ENCODE measurements around the gene FBXO42. TPM values are rescaled to one million over a fixed set of nuclear protein-coding genes. Genes with fewer than 3 reads are reported as not detected.
"Not testable (repeated sequence)": the region's sequence is repeated elsewhere in the genome, so short reads cannot be mapped to it uniquely, and the experiment has no call there.

FBXO42 gene
- total and polyA plus RNA-seq, 2 experiments from 2014 or later = 6.0 to 20.7 TPM

DNA sequence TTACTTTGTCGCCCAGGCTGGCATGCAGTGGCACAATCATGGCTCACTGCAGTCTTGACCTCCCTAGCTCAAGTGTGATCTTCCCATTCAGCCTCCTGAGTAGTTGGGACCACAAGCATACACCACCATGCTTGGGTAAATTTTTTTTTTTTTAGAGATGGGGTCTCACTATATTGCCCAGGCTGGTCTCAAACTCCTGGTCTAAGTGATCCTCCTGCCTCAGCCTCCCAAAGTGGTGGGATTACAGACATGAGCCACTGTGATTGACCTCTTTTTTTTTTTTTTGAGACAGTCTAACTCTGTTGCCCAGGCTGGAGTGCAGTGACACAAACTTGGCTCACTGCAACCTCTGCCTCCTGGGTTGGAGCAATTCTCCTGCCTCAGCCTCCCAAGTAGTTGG lies 106.0 kb downstream of the FBXO42 start:
- H3K9me3 Mint-ChIP-seq = not testable (repeated sequence)

DNA sequence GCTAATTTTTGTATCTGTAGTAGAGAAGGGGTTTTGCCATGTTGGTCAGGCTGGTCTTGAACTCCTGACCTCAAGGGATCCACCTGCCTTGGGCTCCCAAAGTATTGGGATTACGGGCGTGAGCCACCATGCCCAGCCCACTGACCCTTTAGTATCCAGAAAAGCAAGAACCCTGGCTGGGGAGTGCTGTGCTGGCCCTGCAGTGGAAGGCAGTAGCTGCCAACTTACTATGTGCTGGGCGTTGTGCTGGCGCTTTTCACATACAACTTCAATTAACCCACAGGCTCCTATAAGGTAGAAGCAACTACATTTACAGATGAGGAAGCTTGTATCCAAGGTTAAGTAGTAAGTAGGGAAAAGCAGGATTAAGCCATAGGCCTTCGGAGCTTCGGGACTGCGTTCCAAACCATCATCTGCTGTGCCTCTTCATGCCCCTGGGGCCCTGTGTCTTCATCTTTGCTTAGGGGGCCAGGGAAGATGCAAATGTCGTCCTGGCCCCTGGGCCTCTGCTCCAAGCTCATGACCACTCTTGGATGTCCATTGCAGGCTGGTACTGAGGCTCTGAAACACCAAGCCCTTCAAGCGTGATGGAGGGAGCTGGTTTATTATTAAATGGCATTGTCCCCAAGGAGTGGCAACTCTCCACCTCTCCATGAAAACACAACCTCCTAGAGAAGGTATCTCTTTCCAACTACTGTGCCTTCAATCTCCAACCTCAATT lies 106.6 kb downstream of the FBXO42 start:
- H3K27ac Mint-ChIP-seq = no peak overlapping the region
- peaks cover 5% of the 10 kb centered on the region; the same call in 1 of the 3 replicates for H3K4me1 Mint-ChIP-seq
- H3K9me3 Mint-ChIP-seq = no peaks in the 10 kb centered on the region
- Histone ChIP-seq H3K4me2 (no peak overlapping the region), H3K27ac (ENCODE audit: low read depth) (no peak overlapping the region), H3F3A (replicated peaks; ENCODE audit: low read depth) (peaks cover 4% of the 10 kb centered on the region), H2AFZ (no peak overlapping the region), H3K4me1 (ENCODE audit: insufficient read depth) (no peaks in the 10 kb centered on the region), H3K79me2 (replicated peaks; ENCODE audit: insufficient read depth) (no peaks in the 10 kb centered on the region), H3K36me3 (ENCODE audit: insufficient read depth) (peaks cover 1% of the 10 kb centered on the region; the same call in 1 of the 2 replicates), H3K9me2 (ENCODE audit: insufficient read depth) (no peaks in the 10 kb centered on the region), H4K20me1 (replicated peaks; ENCODE audit: insufficient read depth) (peaks cover 5% of the 10 kb centered on the region; the same call in 1 of the 2 replicates), H3K27me3 (ENCODE audit: insufficient read depth) (no peaks in the 10 kb centered on the region), H3K4me3 (no peak overlapping the region)
- H3K4me3 Mint-ChIP-seq = no peak overlapping the region
- H3K27me3 Mint-ChIP-seq (ENCODE audit: insufficient read depth, low read depth, poor library complexity) = peaks cover 4% of the 10 kb centered on the region
- H3K36me3 Mint-ChIP-seq (ENCODE audit: low read depth) = peaks cover 6% of the 10 kb centered on the region; the same call in 2 of the 3 replicates
- no peak for DNase-seq (ENCODE audit: low spot score)
- ATAC-seq = no peak
- TF ChIP-seq, protein P1, sequence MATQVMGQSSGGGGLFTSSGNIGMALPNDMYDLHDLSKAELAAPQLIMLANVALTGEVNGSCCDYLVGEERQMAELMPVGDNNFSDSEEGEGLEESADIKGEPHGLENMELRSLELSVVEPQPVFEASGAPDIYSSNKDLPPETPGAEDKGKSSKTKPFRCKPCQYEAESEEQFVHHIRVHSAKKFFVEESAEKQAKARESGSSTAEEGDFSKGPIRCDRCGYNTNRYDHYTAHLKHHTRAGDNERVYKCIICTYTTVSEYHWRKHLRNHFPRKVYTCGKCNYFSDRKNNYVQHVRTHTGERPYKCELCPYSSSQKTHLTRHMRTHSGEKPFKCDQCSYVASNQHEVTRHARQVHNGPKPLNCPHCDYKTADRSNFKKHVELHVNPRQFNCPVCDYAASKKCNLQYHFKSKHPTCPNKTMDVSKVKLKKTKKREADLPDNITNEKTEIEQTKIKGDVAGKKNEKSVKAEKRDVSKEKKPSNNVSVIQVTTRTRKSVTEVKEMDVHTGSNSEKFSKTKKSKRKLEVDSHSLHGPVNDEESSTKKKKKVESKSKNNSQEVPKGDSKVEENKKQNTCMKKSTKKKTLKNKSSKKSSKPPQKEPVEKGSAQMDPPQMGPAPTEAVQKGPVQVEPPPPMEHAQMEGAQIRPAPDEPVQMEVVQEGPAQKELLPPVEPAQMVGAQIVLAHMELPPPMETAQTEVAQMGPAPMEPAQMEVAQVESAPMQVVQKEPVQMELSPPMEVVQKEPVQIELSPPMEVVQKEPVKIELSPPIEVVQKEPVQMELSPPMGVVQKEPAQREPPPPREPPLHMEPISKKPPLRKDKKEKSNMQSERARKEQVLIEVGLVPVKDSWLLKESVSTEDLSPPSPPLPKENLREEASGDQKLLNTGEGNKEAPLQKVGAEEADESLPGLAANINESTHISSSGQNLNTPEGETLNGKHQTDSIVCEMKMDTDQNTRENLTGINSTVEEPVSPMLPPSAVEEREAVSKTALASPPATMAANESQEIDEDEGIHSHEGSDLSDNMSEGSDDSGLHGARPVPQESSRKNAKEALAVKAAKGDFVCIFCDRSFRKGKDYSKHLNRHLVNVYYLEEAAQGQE (IDR thresholded peaks at IDR 0.05; ENCODE audit: unreplicated experiment) = no peak
- TF ChIP-seq NANOG (IDR thresholded peaks at IDR 0.05; ENCODE audit: borderline replicate concordance) = no peak
- no peak for TF ChIP-seq EZH2 (IDR thresholded peaks at IDR 0.05; ENCODE audit: low read depth, unreplicated experiment)
- no peak for TF ChIP-seq ZNF114 (CRISPR knock-in tag; IDR thresholded peaks at IDR 0.05)
- TF ChIP-seq JUNB (IDR thresholded peaks at IDR 0.05; ENCODE audit: unreplicated experiment) = no peak
- TF ChIP-seq STAT1 (IDR thresholded peaks at IDR 0.05; ENCODE audit: unreplicated experiment) = no peak
- TF ChIP-seq, protein P2, sequence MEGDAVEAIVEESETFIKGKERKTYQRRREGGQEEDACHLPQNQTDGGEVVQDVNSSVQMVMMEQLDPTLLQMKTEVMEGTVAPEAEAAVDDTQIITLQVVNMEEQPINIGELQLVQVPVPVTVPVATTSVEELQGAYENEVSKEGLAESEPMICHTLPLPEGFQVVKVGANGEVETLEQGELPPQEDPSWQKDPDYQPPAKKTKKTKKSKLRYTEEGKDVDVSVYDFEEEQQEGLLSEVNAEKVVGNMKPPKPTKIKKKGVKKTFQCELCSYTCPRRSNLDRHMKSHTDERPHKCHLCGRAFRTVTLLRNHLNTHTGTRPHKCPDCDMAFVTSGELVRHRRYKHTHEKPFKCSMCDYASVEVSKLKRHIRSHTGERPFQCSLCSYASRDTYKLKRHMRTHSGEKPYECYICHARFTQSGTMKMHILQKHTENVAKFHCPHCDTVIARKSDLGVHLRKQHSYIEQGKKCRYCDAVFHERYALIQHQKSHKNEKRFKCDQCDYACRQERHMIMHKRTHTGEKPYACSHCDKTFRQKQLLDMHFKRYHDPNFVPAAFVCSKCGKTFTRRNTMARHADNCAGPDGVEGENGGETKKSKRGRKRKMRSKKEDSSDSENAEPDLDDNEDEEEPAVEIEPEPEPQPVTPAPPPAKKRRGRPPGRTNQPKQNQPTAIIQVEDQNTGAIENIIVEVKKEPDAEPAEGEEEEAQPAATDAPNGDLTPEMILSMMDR (conservative IDR thresholded peaks at IDR 0.05; ENCODE audit: low read depth in 2 of 2) = no peak
- TF ChIP-seq, protein P3, sequence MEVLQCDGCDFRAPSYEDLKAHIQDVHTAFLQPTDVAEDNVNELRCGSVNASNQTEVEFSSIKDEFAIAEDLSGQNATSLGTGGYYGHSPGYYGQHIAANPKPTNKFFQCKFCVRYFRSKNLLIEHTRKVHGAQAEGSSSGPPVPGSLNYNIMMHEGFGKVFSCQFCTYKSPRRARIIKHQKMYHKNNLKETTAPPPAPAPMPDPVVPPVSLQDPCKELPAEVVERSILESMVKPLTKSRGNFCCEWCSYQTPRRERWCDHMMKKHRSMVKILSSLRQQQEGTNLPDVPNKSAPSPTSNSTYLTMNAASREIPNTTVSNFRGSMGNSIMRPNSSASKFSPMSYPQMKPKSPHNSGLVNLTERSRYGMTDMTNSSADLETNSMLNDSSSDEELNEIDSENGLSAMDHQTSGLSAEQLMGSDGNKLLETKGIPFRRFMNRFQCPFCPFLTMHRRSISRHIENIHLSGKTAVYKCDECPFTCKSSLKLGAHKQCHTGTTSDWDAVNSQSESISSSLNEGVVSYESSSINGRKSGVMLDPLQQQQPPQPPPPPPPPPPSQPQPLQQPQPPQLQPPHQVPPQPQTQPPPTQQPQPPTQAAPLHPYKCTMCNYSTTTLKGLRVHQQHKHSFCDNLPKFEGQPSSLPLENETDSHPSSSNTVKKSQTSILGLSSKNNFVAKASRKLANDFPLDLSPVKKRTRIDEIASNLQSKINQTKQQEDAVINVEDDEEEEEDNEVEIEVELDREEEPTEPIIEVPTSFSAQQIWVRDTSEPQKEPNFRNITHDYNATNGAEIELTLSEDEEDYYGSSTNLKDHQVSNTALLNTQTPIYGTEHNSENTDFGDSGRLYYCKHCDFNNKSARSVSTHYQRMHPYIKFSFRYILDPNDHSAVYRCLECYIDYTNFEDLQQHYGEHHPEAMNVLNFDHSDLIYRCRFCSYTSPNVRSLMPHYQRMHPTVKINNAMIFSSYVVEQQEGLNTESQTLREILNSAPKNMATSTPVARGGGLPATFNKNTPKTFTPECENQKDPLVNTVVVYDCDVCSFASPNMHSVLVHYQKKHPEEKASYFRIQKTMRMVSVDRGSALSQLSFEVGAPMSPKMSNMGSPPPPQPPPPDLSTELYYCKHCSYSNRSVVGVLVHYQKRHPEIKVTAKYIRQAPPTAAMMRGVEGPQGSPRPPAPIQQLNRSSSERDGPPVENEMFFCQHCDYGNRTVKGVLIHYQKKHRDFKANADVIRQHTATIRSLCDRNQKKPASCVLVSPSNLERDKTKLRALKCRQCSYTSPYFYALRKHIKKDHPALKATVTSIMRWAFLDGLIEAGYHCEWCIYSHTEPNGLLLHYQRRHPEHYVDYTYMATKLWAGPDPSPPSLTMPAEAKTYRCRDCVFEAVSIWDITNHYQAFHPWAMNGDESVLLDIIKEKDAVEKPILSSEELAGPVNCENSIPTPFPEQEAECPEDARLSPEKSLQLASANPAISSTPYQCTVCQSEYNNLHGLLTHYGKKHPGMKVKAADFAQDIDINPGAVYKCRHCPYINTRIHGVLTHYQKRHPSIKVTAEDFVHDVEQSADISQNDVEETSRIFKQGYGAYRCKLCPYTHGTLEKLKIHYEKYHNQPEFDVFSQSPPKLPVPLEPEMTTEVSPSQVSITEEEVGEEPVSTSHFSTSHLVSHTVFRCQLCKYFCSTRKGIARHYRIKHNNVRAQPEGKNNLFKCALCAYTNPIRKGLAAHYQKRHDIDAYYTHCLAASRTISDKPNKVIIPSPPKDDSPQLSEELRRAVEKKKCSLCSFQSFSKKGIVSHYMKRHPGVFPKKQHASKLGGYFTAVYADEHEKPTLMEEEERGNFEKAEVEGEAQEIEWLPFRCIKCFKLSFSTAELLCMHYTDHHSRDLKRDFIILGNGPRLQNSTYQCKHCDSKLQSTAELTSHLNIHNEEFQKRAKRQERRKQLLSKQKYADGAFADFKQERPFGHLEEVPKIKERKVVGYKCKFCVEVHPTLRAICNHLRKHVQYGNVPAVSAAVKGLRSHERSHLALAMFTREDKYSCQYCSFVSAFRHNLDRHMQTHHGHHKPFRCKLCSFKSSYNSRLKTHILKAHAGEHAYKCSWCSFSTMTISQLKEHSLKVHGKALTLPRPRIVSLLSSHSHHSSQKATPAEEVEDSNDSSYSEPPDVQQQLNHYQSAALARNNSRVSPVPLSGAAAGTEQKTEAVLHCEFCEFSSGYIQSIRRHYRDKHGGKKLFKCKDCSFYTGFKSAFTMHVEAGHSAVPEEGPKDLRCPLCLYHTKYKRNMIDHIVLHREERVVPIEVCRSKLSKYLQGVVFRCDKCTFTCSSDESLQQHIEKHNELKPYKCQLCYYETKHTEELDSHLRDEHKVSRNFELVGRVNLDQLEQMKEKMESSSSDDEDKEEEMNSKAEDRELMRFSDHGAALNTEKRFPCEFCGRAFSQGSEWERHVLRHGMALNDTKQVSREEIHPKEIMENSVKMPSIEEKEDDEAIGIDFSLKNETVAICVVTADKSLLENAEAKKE (CRISPR knock-in tag; IDR thresholded peaks at IDR 0.05) = no peak

More for the DNA sequence above, 106.0 kb downstream of the FBXO42 start:
- not testable (repeated sequence) for H3K4me3 ChIP-seq; H3K9me2 ChIP-seq (ENCODE audit: insufficient read depth); H3K4me1 Mint-ChIP-seq; H3K4me3 Mint-ChIP-seq; H2AFZ ChIP-seq; H3K27ac Mint-ChIP-seq; H3K27me3 Mint-ChIP-seq (ENCODE audit: insufficient read depth, low read depth, poor library complexity); H3K4me1 ChIP-seq (ENCODE audit: insufficient read depth); H3K4me2 ChIP-seq; DNase-seq (ENCODE audit: low spot score); H3K27me3 ChIP-seq (ENCODE audit: insufficient read depth); H3F3A ChIP-seq (replicated peaks; ENCODE audit: low read depth); H4K20me1 ChIP-seq (replicated peaks; ENCODE audit: insufficient read depth); H3K79me2 ChIP-seq (replicated peaks; ENCODE audit: insufficient read depth); H3K36me3 Mint-ChIP-seq (ENCODE audit: low read depth); H3K27ac ChIP-seq (ENCODE audit: low read depth); ATAC-seq; H3K36me3 ChIP-seq (ENCODE audit: insufficient read depth)
